ENCODE measurements around the gene HADHA.

DNA sequence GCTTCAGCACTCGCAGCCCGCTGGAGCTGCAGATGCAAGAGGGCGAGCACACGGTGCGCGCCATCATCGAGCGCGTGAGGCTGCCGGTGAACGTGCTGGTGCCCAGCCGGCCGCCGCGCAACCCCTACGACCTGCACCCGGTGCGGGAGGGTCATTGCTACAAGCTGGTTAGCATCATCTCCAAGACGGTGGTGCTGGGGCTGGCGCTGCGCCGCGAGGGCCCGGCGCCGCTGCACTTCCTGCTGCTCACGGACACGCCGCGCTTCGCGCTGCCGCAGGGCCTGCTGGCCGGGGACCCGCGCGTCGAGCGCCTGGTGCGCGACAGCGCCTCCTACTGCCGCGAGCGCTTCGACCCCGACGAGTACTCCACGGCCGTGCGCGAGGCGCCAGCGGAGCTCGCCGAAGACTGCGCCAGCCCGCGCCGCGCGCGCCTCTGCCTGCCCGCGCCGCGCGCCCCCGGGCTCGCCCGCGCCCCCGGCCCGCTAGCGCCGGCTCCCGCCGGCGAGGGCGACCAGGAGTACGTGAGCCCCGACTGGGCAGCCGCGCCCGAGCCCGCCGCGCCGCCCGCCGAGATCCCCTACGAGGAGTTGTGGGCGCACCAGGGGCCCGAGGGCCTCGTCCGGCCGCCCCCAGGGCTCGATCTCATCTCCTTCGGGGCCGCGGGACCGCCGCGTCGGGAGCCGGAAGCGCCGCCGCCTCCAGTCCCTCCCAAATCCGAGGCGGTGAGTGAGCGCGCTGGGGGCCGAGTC is 59.7 kb downstream of the HADHA start:
- no peak for TF ChIP-seq MYC (IDR thresholded peaks at IDR 0.05; ENCODE audit: low read depth, low read length)
- no peak for TF ChIP-seq EZH2 (IDR thresholded peaks at IDR 0.05; ENCODE audit: borderline replicate concordance, low read depth, low read length, severe bottlenecking)
